HG03108 (cell line): ENCODE measurements around the gene SERINC4.
"Not testable (repeated sequence)": the region's sequence is repeated elsewhere in the genome, so short reads cannot be mapped to it uniquely, and the experiment has no call there.

ENCODE experiments used
- ATAC-seq: cut with Tn5 transposase; IDR thresholded peaks from one replicate; pipeline ENCODE4 v1.9.1; 2021; ENCODE audit warnings: moderate library complexity; ENCODE audit not compliant: unreplicated experiment

The SERINC4 gene

GRCh38 chr15:43763819-43764446 is 36.1 kb downstream of the SERINC4 start:
- ATAC-seq = no peak

- ATAC-seq = no peak
Measured at GRCh38 chr15:43762824-43763223, 37.2 kb downstream of the SERINC4 start.

- no peak for ATAC-seq
Measured at GRCh38 chr15:43751885-43752284, 48.1 kb downstream of the SERINC4 start.

- peak; percentile 30 for ATAC-seq
Measured at GRCh38 chr15:43749690-43750345, 50.2 kb downstream of the SERINC4 start.

- ATAC-seq = no peak
Measured at GRCh38 chr15:43748376-43748775, 51.6 kb downstream of the SERINC4 start.

GRCh38 chr15:43746903-43747309 is 53.1 kb downstream of the SERINC4 start:
- ATAC-seq = not testable (repeated sequence)

- ATAC-seq = peak; percentile 69
Measured at GRCh38 chr15:43746245-43746902, 53.6 kb downstream of the SERINC4 start, which contains the start of gene PDIA3. Gene PDIA3, plus strand, starts transcription at chr15:43746438. Its CDS starts 102 bp downstream, at chr15:43746540.
